GM21717 (cell line): ENCODE data around the gene RTP2.
"Not testable (repeated sequence)": the region's sequence is repeated elsewhere in the genome, so short reads cannot be mapped to it uniquely, and the experiment has no call there.

ENCODE experiments used
- ATAC-seq: cut with Tn5 transposase; IDR thresholded peaks from one replicate; pipeline ENCODE4 v1.9.1; 2021; ENCODE audit warnings: mild to moderate bottlenecking, moderate library complexity; ENCODE audit not compliant: unreplicated experiment

RTP2 gene

DNA sequence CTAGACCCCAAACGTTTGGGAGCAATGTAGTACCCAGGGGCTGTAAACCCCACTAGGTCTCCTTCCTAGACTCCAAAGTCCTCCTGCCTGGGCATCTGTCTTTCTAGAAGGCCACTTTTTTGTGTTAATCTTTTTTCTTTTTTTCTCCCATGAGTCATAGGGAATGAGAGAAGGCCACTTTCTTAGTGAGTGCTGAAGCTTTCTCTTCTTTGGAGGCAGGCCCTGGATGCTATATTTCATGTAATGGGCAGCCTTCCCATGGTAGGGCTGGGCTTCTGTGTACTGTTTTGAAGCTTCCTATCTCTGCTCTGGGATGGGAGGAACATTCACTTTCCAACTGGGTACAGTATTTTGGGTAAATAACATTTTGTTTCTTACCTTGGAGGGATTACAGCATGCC is 15.2 kb upstream of the RTP2 start:
- no peak for ATAC-seq

DNA sequence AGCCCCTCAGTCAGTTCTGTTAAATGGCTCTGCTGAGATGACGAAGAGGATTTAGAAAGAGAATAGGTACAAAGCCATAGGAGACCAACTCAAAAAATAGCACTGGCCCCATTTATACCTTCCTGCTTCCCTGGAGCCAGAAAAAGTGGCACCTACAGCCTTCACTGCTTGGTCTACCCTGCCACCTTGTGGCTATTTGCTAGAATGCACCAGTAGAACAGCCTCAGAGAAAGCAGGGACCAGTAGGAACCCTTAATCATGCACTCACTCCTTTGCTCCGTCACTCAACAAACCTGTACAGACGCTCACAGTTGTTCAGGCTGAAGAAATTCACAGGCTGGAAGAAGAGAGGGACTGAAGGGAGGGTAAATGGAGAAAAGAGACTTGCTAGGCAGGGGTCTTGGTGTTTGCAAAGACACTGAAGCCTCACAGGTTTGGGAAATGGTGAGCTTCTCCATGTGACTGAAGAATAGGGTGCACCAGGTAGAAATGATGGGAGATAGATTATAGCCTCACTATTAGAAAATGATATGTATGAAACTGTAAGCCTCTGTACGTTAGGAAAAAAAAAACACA is 12.1 kb upstream of the RTP2 start:
- ATAC-seq, result peak; percentile 84

DNA sequence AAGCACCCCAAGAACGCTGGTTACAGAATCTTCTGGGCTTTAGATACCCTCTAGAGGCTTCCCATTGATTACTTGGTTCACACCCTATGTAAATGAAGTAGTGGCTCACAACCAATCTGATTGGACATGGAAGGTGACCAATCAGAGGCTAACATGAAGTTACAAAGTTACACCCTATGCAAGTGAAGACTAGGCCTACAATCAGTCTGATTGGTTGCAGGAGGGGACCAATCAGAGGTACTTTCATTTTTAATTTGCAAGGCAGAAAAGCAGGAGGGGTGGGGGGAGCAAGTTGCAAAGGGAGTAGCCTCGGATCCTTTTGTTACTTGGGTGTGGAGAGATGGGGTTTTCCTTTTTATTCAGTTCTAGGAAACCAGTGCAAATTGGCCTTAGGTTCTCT is 11.1 kb upstream of the RTP2 start:
- no peak for ATAC-seq

DNA sequence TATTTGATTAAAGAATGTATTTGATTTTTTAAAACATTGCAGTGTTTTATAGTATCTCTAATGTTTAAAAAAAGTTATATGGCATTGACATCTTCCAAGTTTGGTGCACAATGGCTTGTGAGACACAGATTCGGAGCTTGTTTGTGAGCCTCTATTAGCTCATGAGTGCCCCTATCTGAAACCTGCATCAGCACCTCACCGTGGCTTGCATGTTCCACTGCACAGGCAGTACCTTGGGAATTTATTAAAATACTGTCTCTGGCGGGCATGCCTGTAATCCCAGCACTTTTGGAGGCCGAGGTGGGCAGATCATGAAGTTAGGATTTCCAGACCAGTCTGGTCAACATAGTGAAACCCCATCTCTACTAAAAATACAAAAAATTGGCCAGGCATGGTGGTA is 6.8 kb upstream of the RTP2 start:
- no peak for ATAC-seq

DNA sequence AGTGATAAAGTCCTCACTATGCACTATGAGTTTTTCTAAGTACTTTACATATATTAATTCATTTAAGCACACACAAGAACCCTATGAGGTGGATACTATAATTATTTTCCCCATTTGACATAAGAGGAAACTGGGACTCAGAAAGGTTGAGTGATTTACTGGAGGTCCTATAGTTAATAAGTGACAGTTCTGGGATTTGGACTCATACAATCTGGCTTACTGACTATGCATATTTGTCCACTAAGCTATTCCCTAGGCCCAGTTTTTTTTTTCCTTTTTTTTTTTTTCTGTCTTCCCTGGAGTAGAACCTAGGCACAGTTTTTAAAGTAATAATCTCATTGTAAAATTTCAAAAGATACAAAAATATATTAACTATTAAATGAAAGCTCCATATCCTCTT is 6.3 kb upstream of the RTP2 start:
- no peak for ATAC-seq

DNA sequence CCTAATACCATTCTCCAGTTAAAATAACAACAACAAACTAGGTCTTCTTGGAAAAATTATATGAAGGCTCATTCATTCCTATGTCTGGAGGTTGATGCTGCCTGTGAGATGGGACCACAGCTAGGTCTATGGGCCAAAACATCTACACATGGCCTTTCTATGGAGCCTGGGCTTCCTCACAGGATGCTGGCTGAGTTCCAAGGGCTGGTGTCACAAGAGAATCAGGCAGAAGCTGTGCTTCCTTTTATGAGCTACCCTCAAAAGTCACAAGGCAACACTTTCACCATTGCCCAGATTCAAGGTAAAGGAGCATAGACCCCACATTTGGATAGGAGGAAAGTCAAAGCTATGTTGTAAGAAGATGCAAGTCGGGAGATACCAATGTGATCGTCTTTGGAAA is 4.6 kb upstream of the RTP2 start:
- no peak for ATAC-seq

DNA sequence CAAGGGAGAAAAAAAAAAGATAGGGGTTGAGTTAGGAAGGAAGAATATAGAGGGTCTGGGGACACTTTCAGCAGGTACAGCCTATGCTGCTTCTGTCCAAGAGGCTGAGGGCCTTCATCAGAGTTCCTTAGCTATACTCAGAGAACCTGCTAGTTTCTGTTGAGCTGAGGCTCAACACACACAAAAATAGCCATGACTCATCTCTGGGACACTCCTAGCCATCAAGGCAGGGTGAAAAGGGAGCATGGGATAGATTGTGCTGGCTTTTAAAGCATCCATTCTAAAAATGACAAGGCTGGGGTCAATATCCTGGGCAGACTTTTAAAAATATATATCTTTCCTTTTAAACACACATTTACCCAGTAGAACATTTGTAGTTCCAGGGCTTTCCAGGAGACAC is 2.8 kb upstream of the RTP2 start:
- ATAC-seq, result no peak

DNA sequence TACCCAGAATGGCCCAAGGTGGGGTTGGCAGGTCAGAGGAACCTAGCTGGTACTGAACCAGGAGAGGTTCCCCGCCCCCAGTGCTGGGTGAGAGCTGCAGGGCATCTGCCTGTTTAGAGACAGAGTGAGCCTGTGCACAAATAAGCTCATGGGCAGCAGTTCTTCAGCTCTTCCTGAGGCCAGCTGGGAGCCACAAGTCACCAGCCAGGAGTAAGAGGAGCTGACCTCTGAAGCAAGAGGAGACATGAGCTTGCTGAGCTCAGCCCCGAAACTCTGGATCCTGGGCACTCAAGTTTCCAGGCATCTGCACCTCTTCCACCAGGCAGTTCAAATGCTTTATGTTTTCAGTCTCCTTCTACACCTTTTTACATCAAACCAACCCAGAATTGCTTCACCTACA is 2.1 kb downstream of the RTP2 start:
- ATAC-seq, result no peak

DNA sequence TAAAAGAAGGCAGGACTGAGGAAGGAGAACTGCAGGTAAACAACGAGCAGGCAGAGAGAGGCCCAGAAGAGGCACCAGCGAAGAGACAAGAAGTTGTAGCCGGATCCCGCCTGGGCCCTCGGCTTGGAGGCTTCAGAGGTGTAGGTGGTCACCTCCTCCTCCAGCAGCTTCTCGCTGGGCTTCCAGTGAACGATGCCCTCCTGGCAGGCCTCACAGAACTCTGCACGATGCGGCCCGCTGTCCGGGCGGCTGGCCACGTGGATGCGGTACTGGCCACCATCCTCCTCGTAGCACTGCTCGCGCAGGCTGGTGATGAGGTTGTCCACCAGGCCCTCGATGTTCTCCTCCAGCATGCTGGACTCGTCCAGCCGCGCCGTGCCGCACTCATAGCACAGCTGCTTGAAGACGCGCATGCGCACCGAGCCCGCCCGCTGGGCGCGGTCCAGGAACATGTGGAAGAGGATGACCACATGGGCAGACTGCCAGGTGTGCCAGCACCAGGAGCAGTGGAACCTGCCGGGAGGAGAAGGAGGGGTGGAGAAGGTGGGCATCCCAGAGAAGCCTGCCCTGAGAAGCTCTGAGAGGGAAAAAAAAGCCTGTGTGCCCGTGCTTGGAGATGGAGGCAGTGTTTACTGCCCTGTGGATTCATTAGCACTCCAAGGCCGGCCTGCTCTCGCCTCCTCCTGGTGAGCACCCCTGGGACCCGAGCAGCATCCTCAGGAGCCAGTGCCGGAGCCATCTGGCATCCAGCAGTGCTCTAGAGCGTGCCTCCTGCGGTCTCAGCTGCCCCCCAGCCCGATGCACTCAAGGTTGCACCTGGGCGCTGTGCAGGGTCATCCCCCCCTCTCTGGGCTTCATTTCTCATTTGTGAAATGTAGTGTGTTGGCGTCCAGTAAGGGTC is 3.6 kb downstream of the RTP2 start:
- ATAC-seq, result no peak

DNA sequence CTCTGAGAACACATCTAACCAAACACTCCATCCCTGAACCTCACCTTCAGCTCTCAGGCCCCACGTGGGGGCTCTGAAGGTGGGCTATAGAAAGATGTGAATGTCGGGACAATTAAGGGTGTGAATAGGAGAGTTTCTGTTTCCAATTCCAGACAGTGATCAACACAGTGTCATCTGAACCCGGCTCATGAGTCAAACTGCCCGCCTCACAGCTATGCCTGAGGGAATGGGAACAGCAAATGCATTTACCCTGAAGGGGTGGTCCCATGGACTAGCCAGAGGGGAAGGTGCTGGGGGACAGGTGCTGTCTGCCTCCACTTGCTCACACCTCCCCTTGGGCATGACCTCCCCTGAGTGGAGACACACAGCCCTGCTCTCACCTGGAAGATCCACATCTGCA is 6.3 kb downstream of the RTP2 start:
- no peak for ATAC-seq

DNA sequence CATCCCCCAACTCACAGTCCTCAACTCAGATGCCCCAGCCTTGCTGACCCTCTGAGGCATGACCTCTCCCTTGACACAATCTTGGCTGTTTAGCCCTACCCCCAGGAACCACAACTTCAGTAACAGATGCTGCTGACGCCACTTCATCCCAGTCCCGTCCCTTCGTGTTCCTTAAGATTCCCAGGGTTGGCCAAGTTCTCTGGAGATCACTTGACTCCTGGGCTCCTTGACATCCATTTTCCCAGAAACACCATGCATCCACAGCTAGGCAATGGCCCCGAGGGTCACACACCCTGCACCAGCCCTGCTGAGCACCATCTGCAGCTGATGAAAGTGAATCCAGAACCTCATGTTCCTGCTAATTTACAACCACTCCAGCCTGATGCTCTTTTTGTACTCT is 6.9 kb downstream of the RTP2 start:
- ATAC-seq, result no peak

DNA sequence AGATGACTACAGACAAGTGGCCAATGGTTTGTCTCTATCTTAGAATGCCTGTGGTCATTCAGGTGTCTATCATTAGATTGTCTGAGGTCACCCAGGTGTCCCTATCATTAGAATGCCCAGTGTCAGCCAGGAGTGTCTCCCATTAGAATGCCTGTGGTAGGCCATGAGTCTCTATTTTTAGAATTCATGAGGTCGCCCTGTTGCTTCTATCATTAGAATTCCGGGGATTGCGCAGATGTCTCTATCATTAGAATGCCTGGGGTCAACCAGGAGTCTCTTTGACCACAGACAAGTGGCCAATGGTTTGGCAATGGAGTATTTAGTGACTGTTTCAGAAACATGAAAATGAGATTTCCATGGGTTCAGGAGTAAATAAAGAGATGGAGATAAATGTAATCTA is 7.6 kb downstream of the RTP2 start:
- no peak for ATAC-seq

DNA sequence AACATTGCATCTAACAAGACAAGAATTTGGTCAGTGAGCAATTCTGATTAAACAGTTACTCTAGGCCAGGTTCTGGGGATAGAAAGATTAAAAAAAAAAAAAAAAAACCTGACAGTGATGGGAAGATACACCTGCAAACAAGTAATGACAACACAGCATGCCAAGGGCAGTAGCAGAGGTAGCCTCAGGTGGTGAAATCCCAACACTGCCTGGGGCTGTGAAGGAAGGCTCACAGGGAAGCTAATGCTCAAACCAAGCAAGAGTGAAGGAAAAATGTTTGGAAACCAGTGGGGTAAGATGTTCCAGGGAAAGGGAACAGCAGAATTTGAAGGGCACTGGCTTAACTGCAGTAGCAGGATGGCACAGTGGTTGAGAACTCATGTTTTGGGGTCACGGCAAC is 8.9 kb downstream of the RTP2 start:
- no peak for ATAC-seq

DNA sequence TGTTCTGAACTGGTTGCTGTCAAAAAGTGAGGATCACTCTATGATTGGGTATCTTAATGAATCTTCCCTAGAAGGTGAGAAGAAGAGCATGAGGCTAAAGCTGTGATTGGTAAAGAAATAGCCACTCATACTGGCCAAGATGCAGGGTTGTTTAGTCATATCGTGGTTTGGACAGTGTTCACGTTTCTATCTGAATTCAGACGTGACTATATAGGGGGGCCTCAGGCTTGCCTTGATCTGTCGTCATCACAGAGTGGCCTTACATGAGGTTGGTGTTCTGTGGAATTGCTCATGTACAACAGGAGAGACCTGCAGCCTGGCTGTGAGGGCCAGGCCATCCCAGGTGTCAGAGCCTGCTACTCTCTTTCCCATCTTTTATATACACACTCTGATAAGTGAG is 12.4 kb downstream of the RTP2 start:
- ATAC-seq, result no peak

DNA sequence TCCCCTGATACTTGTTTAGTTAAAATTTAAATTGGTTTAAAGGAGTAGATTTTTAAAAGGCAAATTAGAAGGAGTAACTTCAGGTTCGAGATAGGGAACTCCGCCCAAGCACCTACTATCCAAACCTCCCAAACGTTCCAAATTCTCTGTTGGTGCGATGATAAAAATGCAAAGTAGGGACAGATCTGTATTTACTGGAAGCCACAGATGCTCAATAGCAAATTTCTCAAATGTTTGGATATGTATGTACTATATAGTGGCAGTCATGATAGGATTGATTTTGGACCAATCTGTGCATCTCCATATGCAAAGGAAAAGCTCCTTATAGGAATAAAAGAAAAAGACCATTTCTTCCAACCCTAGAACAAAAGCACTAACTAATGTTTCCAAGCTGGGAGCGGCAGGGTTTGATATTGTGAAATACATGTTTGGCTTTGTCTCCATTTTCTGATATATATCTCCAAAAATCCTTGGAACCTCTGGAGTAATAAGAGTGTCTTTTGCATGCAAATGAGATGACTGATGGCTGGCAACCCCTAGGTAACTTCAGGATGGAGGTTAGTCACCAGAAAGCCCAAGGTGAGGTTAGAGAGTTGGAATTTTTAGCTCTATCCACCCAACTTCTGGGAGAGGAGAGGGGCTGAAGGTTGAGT is 15.6 kb downstream of the RTP2 start:
- no peak for ATAC-seq

DNA sequence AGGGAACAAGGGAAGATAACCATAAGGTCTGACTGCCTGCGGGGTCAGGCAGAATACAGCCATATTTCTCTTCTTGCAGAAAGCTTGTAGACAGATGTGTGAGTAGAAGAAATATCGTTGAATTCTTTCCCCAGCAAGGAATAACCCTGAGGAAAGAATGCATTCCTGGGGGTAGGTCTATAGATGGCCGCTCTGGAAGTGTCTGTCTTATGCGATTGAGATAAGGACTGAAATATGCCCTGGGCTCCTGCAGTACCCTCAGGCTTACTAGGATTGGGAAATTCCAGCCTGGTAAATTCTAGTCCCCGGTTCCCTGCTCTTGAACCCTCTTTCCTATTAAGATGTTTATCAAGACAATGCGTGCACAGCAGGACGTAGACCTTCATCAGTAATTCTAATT is 16.4 kb downstream of the RTP2 start:
- no peak for ATAC-seq

DNA sequence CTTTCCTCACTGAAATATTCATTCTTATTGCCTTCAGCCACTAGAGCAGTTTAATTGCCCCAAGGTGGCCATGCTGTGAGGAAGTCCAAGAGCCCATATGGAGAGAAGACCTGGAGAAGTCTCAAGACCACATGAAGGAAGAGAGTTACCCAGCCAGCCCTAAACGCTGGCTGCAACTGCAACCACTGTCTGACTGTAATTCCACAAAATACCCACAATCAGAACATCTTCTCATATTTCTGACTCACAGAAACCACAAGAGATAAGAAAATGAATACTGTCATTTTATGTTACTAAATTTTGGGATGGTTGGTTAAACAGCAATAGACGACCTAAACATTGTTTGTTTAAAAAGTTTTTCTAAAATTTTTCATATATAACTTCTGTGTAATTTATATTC is 17.5 kb downstream of the RTP2 start:
- ATAC-seq, result no peak

DNA sequence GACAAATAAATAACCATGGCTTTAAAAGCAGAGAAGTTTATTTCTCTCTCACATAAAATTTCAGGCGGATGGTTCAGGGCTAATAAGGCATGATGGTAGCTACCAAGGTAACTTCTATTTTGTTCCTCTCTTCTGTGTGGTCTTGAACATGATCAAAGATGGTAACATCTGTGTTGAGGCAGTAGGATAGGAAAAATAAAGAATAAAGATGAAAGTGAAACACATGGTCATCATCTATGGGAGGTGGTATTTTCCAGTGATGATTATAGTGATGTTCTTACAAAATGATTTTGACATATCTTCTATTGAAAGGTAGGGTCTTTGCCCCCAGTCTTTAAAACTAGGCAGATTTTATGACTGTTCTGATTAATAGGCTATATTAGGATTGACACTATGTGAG is 17.9 kb downstream of the RTP2 start:
- ATAC-seq, result no peak

DNA sequence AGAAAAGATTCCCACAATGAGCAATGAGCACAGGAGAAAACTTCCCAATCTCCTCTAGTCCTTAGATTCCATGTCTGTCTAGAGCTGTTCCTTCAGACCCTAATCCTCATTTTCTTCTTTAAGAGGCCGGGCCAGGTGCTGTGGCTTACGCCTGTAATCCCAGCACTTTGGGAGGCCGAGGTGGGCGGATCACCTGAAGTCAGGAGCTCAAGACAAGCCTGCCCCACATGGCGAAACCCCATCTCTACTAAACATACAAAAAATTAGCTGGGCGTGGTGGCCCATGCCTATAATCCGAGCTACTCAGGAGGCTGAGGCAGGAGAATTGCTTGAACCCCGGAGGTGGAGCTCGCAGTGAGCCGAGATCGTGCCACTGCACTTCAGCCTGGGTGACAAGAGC is 20.6 kb downstream of the RTP2 start:
- not testable (repeated sequence) for ATAC-seq

DNA sequence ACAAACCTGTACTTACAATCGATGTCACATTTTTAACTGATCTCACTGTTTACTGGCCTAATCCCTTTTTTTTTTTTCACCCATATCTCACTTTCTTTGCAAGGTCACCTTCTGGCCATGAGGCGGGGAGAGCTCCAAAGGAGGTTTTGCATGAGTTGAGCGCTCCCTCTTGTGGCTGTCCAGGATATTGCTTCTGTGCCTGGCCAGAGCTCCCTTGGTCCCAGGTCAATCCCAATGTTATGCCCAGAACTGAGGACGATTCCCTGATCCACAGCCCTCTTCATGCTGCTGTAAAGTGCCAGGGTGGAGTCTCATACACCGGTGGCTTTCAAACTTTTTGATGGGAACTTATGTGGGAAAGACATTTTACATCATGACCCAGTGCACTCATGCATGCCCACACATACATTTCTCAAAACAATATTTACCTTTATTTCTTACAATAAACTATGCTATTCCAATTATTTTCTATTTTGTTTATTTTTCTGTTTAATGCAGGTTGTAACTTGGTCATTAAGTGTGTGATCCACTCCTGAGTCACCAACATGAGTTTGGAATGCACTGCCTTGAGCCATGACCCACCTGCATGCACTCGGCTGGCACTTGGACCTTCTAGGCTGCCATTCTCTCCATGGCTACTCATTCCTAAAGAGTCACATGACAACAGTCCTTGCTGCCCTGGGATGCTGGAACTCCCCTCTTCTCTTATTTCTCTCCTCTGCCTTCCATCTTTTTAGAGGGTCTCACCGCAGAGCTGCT is 22.5 kb downstream of the RTP2 start:
- peak; percentile 93 for ATAC-seq

DNA sequence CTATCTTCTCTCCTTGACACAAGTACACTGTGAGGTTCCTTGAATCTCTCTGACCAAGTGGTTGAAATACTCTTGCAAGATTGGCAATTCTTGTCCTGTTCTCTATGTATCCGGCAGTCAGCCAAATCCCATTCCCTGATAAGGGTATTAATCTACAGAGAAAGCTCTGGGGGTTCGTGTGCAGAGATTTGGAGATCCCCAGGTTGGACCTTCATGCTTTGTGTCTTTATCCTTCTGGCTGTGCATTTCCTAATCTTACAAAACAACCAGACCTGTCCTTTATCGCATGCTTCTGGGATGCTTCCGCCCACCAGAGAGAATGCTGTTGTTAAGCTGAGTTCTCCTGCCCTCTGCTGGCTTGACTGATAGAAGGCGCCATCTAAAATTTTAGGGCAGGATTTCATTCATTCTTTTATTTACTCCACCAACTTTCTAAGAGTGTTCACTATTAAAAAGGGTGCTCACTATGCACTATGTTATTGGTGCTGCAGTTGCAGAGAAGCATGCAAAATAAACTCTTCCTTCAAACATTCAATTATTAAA is 23.6 kb downstream of the RTP2 start:
- ATAC-seq, result no peak
